ENCODE measurements around the gene FOXRED1. TPM values are rescaled to one million over a fixed set of nuclear protein-coding genes. Genes with fewer than 3 reads are reported as not detected.

Gene FOXRED1
- total RNA-seq (10 to 100 TPM; 12.3 to 27.7 (median 21.7) TPM), polyA plus RNA-seq (10 to 100 TPM; 17.9 to 27.1 (median 18.3) TPM)
- long read RNA-seq, donor 1, transcript FOXRED1-201 (11 exons, 1,970 nt): major isoform, 17 of 21 reads
- long read RNA-seq, donor 1, partial matches to known transcripts: 3 of 21 reads
- long read RNA-seq, donor 1, other reads (novel, unspliced or antisense): 1 of 21 reads
- long read RNA-seq, donor 2, transcript FOXRED1-201 (11 exons, 1,970 nt): major isoform, 20 of 26 reads
- long read RNA-seq, donor 2, partial matches to known transcripts: 2 of 26 reads
- long read RNA-seq, donor 2, other reads (novel, unspliced or antisense): 4 of 26 reads

DNA sequence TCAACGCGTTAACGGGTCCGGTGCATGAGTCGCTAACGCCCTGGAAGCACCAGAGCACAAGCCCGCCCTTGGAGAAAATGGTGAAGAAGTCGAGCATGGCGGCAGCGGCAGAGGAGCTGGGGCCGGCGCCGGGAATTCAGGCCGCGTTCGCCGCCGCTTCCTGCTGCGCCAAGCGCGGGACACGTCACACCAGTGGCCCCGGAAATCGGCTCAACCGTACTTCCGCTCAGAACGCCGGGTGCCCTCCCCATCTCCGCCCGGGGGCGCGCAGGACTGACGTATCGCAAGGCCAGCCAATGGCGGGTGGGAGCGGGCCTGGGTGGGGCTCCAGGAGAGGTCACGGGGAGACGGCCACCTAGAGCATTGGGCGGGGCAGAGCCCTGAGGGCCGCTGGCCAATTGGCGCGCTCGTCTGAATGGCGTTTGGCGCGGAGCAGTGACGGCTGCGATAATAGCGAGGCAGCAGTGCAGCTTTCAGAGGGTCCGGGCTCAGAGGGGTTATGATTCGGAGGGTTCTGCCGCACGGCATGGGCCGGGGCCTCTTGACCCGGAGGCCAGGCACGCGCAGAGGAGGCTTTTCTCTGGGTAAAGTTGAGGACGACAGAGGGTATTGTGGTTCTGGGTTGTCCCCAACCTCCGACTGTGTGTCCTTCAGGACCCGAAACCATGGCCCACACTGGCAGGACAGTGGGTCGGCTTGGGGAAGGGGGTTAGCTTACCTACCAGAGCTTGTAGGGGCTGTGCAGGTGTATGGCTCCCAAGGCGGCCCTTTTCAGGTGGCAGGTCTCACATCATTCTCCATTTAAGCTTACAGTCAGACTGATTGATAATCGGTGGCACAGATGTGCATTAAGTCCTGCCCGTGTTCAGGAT is at the start of gene FOXRED1, which contains the start of gene SRPRA:
Gene FOXRED1, plus strand, starts transcription at position 447 of the 872 bp plus-strand sequence. Its CDS starts 53 bp downstream, at position 500.
Gene SRPRA, minus strand, starts transcription at position 188 of the 872 bp plus-strand sequence. Its CDS starts 91 bp downstream, at position 97.
- DNase-seq (peak; percentile 100), ATAC-seq (peak; percentile 98 to 99 (median 99))
- 0 to 1% (median 1%) methylated on average over 63 to 64 of the region's 64 CpGs for WGBS, 3 donors
- Histone ChIP-seq H3K36me3 (ENCODE audit: insufficient read depth in 1 of 2, low read depth in 1 of 2) (peaks cover 13 to 57% of the 10 kb centered on the region in 2 donors), H3K27ac (peak within 1 kb of the TSS; percentile 92), H3K4me3 (peak within 1 kb of the TSS; percentile 85), H3K9me3 (no peaks in the 10 kb centered on the region), H3K27me3 (ENCODE audit: insufficient read depth in 3 of 3, low read length in 2 of 3) (no peaks in the 10 kb centered on the region), H3K4me1 (peaks cover 16% of the 10 kb centered on the region)
- TF ChIP-seq, protein P1, sequence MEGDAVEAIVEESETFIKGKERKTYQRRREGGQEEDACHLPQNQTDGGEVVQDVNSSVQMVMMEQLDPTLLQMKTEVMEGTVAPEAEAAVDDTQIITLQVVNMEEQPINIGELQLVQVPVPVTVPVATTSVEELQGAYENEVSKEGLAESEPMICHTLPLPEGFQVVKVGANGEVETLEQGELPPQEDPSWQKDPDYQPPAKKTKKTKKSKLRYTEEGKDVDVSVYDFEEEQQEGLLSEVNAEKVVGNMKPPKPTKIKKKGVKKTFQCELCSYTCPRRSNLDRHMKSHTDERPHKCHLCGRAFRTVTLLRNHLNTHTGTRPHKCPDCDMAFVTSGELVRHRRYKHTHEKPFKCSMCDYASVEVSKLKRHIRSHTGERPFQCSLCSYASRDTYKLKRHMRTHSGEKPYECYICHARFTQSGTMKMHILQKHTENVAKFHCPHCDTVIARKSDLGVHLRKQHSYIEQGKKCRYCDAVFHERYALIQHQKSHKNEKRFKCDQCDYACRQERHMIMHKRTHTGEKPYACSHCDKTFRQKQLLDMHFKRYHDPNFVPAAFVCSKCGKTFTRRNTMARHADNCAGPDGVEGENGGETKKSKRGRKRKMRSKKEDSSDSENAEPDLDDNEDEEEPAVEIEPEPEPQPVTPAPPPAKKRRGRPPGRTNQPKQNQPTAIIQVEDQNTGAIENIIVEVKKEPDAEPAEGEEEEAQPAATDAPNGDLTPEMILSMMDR (IDR thresholded peaks at IDR 0.05): no peak
- intact Hi-C loops (cut with DNase I): loop anchor here (5.0 to 10.0 kb wide), 3 partner anchors 57 to 674 kb away; partner anchors contain the start of genes FAM118B (in 1 of the 2), RPUSD4 (in 1 of the 2) and STT3A (in 1 of the 2)

GRCh38 chr11:126219547-126219946 is 49.4 kb upstream of the FOXRED1 start:
- H3K4me1 ChIP-seq: peaks cover 19% of the 10 kb centered on the region
- no peak overlapping the region for H3K27ac ChIP-seq
- no peaks in the 10 kb centered on the region for H3K9me3 ChIP-seq
- ATAC-seq (no peak), DNase-seq (no peak)
- intact Hi-C loops (cut with DNase I): no loop called here
- H3K36me3 ChIP-seq (ENCODE audit: insufficient read depth in 1 of 2, low read depth in 1 of 2): no peaks in the 10 kb centered on the region
- 70 to 76% (median 71%) methylated on average over 4 of the region's 4 CpGs for WGBS, 3 donors
- H3K4me3 ChIP-seq: no peak overlapping the region
- TF ChIP-seq, protein P1 (IDR thresholded peaks at IDR 0.05): no peak
- no peaks in the 10 kb centered on the region for H3K27me3 ChIP-seq (ENCODE audit: insufficient read depth in 3 of 3, low read length in 2 of 3)

DNA sequence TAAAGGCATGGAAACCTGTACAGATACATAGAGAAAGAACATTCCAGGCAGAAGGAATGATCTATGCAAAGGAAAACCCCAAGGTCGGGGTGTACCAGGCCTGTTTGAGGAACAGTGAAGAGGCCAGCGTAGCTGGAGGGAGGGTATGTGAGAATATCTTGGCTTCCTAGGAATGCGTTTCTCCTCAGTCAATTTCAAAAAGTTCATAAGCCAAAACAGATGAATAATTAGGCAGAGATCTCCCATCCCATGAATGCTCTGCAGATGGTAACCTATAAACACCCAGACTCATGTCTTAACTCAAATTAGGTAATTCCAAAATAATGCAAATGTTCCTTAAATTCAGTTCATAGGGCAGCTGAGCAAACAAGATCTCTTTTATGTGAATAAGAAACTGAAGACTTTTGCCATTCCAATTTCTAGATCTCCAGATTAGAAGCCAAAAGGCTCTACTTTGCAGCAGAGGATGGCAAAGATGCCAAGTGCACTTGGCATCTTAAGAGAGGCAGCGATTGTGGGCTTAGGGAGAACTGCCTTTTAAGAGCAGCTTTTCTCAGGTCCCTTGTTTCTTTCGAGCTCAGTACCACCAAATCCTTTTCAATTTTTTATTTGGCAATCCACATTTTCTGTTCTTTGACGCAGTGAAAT is 44.2 kb upstream of the FOXRED1 start:
- Histone ChIP-seq H3K9me3 (no peaks in the 10 kb centered on the region), H3K27me3 (ENCODE audit: insufficient read depth in 3 of 3, low read length in 2 of 3) (no peaks in the 10 kb centered on the region), H3K4me1 (no peaks in the 10 kb centered on the region), H3K36me3 (ENCODE audit: insufficient read depth in 1 of 2, low read depth in 1 of 2) (peaks cover 1 to 11% of the 10 kb centered on the region in 2 donors), H3K4me3 (no peak overlapping the region), H3K27ac (no peak overlapping the region)
- no peak for ATAC-seq
- TF ChIP-seq, protein P1 (IDR thresholded peaks at IDR 0.05): no peak
- DNase-seq: no peak
- intact Hi-C loops (cut with DNase I): no loop called here
- WGBS, 3 donors: 72 to 90% (median 77%) methylated on average over 6 of the region's 6 CpGs

DNA sequence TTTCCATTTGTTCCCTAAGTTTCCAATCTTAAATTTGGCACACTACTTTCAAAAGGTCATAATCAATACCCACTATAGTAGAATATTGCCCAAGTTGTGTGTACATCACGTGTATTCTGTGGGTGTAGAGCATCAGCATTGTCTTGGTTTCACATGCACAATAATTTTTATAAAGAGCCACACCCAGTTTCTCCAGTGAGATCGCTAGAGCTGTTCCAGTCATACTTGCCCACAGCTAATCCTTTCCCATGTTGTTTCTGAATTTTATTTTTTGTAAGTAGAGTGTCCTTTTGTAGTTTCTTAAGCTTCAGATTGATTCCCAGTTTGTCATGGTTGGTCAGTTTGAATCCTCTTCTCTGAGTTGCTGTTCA is 43.7 kb upstream of the FOXRED1 start:
- Histone ChIP-seq H3K27ac (no peak overlapping the region), H3K36me3 (ENCODE audit: insufficient read depth in 1 of 2, low read depth in 1 of 2) (peaks cover 3 to 16% of the 10 kb centered on the region in 2 donors), H3K4me1 (no peaks in the 10 kb centered on the region), H3K9me3 (no peaks in the 10 kb centered on the region), H3K27me3 (ENCODE audit: insufficient read depth in 3 of 3, low read length in 2 of 3) (no peaks in the 10 kb centered on the region), H3K4me3 (no peak overlapping the region)
- 65 to 88% (median 73%) methylated on average over 2 of the region's 2 CpGs for WGBS, 3 donors
- ATAC-seq (no peak), DNase-seq (no peak)
- TF ChIP-seq, protein P1 (IDR thresholded peaks at IDR 0.05): no peak
- intact Hi-C loops (cut with DNase I): no loop called here
